HCT116 (cell line): Measurements from ENCODE around the gene B3GALNT1. TPM values are rescaled to one million over a fixed set of nuclear protein-coding genes. Genes with fewer than 3 reads are reported as not detected.

Experiments used
- ATAC-seq: fragments of 200-7000 bp; cut with Tn5 transposase; 2 replicates; pipeline ENCODE4 v1.9.1; 2020; ENCODE audit warnings: mild to moderate bottlenecking, moderate library complexity
- BruUV-seq: library from RNA; stranded (reverse); fragments of 400-500 nt; replicated peaks from 2 replicates; lab custom pipeline; 2021; lab: Mats Ljungman, UMichigan
- CTCF ChIA-PET: fragments of 300-600 bp; sonication (Branson Sonifier 250); formaldehyde crosslinking; loops from one replicate; lab custom pipeline; 2021; ENCODE audit warnings: antibody characterized with exemption; lab: Charles Lee
- POLR2A ChIA-PET: fragments of 300-600, 350-600 bp; sonication (Branson Sonifier 250); formaldehyde crosslinking; loops from one replicate; lab custom pipeline; 2021; ENCODE audit warnings: antibody characterized with exemption; lab: Charles Lee
- RAD21 ChIA-PET, 2 experiments: fragments of 300-600 bp; sonication (Branson Sonifier 250); formaldehyde crosslinking; loops; one replicate each; lab custom pipeline; 2023; ENCODE audit warnings: low total read pairs in 2 of 2; ENCODE audit not compliant: uncharacterized antibody in 2 of 2, unreplicated experiment in 2 of 2, low non-redundant PET in 1 of 2; lab: Charles Lee
- DNase-seq: peaks from one replicate; pipeline ENCODE4 v3.0.0-alpha.2; 2010; ENCODE audit warnings: low read depth, low spot score
- H2AFZ ChIP-seq: fragments of 200-600 bp; shearing (Covaris generic), sonication (generic); 2 replicates; pipeline ENCODE4 v1.6.1; 2017; ENCODE audit warnings: low read depth, mixed run types, mixed read lengths, antibody characterized with exemption, low read length; ENCODE audit not compliant: poor library complexity, severe bottlenecking
- H3K27ac ChIP-seq: 2 replicates; pipeline ENCODE4 v1.5.1; 2012; ENCODE audit warnings: low read depth, low read length
- H3K27me3 ChIP-seq: fragments of 200-600 bp; sonication (generic); 2 replicates; pipeline ENCODE4 v1.6.1; 2016; ENCODE audit warnings: mixed run types, low read length, mixed read lengths; ENCODE audit not compliant: insufficient read depth
- H3K36me3 ChIP-seq, 2 experiments: fragments of 200-500 bp in 1 of 2; fragments of 200-600 bp in 1 of 2; sonication (Bioruptor generic) in 1 of 2; sonication (generic) in 1 of 2; 2 replicates each; pipeline versions ENCODE4 v1.5.1 to v1.6.1; 2014 to 2016; ENCODE audit warnings: low read length in 2 of 2, inconsistent platforms in 1 of 2, mixed read lengths in 1 of 2, mixed run types in 1 of 2; ENCODE audit not compliant: insufficient read depth in 2 of 2, control insufficient read depth in 1 of 2
- H3K4me1 ChIP-seq, 2 experiments: fragments of 200-600 bp in 1 of 2; sonication (generic) in 1 of 2; 2 replicates each; pipeline versions ENCODE4 v1.5.1 to v1.6.1; 2012 to 2017; ENCODE audit warnings: low read length in 2 of 2, inconsistent platforms in 1 of 2, mild to moderate bottlenecking in 1 of 2, mixed read lengths in 1 of 2, mixed run types in 1 of 2, moderate library complexity in 1 of 2; ENCODE audit not compliant: insufficient read depth in 2 of 2, control insufficient read depth in 1 of 2
- H3K4me2 ChIP-seq: fragments of 200-600 bp; sonication (generic); 2 replicates; pipeline ENCODE4 v1.6.1; 2017; ENCODE audit warnings: mixed run types, low read length, mixed read lengths
- H3K4me3 ChIP-seq, 2 experiments: fragments of 200-600 bp in 1 of 2; sonication (generic) in 1 of 2; replicated peaks in 1 of 2; 2 replicates each; pipeline ENCODE4 v1.5.1; 2011 to 2016; ENCODE audit warnings: low read length in 2 of 2, control low read depth in 1 of 2, low read depth in 1 of 2, mild to moderate bottlenecking in 1 of 2, mixed read lengths in 1 of 2, mixed run types in 1 of 2
- H3K79me2 ChIP-seq: fragments of 200-600 bp; sonication (generic); 2 replicates; pipeline ENCODE4 v1.6.1; 2017; ENCODE audit warnings: mild to moderate bottlenecking, mixed run types, low read length, moderate library complexity, mixed read lengths; ENCODE audit not compliant: insufficient read depth
- H3K9ac ChIP-seq: fragments of 200-600 bp; sonication (generic); 2 replicates; pipeline ENCODE4 v1.6.1; 2016; ENCODE audit warnings: low read length, mixed read lengths
- H3K9me2 ChIP-seq: fragments of 200-600 bp; sonication (generic), shearing (Covaris generic); 2 replicates; pipeline ENCODE4 v1.6.1; 2017; ENCODE audit warnings: mixed run types, mild to moderate bottlenecking, moderate library complexity; ENCODE audit not compliant: insufficient read depth
- H3K9me3 ChIP-seq, 2 experiments: fragments of 200-500 bp in 1 of 2; fragments of 200-600 bp in 1 of 2; sonication (Bioruptor generic) in 1 of 2; sonication (generic) in 1 of 2; 2 replicates each; pipeline ENCODE4 v1.6.1; 2014 to 2017; ENCODE audit warnings: low read length in 2 of 2, mixed read lengths in 2 of 2, inconsistent platforms in 1 of 2, low read depth in 1 of 2, mild to moderate bottlenecking in 1 of 2, mixed run types in 1 of 2, moderate library complexity in 1 of 2; ENCODE audit not compliant: control insufficient read depth in 1 of 2, insufficient read depth in 1 of 2
- H4K20me1 ChIP-seq: fragments of 200-600 bp; sonication (generic), shearing (Covaris generic); 2 replicates; pipeline ENCODE4 v1.6.1; 2017; ENCODE audit warnings: mixed run types, mild to moderate bottlenecking, moderate library complexity; ENCODE audit not compliant: insufficient read depth
- ATF3 ChIP-seq: IDR thresholded peaks from 2 replicates; pipeline ENCODE4 v1.6.1; 2012
- CBX3 ChIP-seq: IDR thresholded peaks from 2 replicates; pipeline ENCODE4 v1.6.1; 2012; ENCODE audit warnings: low read depth
- CEBPB ChIP-seq: IDR thresholded peaks from 2 replicates; pipeline ENCODE4 v1.6.1; 2012; ENCODE audit warnings: low read depth
- CTCF ChIP-seq, 3 experiments: fragments of 200-600 bp in 1 of 3; sonication (generic) in 1 of 3; IDR thresholded peaks in 2 of 3; conservative IDR thresholded peaks in 1 of 3; 2 replicates each; pipeline ENCODE4 v1.5.1; 2012 to 2017; ENCODE audit warnings: low read depth in 2 of 3, low read length in 2 of 3, antibody characterized with exemption in 1 of 3, borderline replicate concordance in 1 of 3, control low read depth in 1 of 3, mild to moderate bottlenecking in 1 of 3, mixed read lengths in 1 of 3, mixed run types in 1 of 3, moderate library complexity in 1 of 3; ENCODE audit not compliant: insufficient read depth in 1 of 3
- ELF1 ChIP-seq: IDR thresholded peaks from 2 replicates; pipeline ENCODE4 v1.6.1; 2012; ENCODE audit warnings: low read depth, borderline replicate concordance
- FOSL1 ChIP-seq: IDR thresholded peaks from 2 replicates; pipeline ENCODE4 v1.6.1; 2012; ENCODE audit warnings: low read depth
- JUND ChIP-seq: IDR thresholded peaks from 2 replicates; pipeline ENCODE4 v1.6.1; 2012
- POLR2AphosphoS5 ChIP-seq: IDR thresholded peaks from 2 replicates; pipeline ENCODE4 v1.6.1; 2011; ENCODE audit warnings: mild to moderate bottlenecking, low read depth, low read length, moderate library complexity
- RAD21 ChIP-seq: IDR thresholded peaks from 2 replicates; pipeline ENCODE4 v1.6.1; 2012; ENCODE audit warnings: low read depth, mild to moderate bottlenecking
- REST ChIP-seq: IDR thresholded peaks from 2 replicates; pipeline ENCODE4 v1.6.1; 2012; ENCODE audit warnings: low read depth
- SRF ChIP-seq: IDR thresholded peaks from 2 replicates; pipeline ENCODE4 v1.6.1; 2012; ENCODE audit warnings: low read depth
- TCF7L2 ChIP-seq: IDR thresholded peaks from 2 replicates; pipeline ENCODE4 v1.7.0; 2011; ENCODE audit warnings: borderline replicate concordance, inconsistent platforms; ENCODE audit not compliant: insufficient read depth, insufficient read length; ENCODE audit errors: extremely low read depth
- YY1 ChIP-seq: IDR thresholded peaks from 2 replicates; pipeline ENCODE4 v1.6.1; 2011; ENCODE audit warnings: low read length, low read depth, moderate library complexity, mild to moderate bottlenecking; ENCODE audit not compliant: insufficient replicate concordance; ENCODE audit errors: extremely low read depth
- ZFX ChIP-seq: fragments of 450-650 bp; IDR thresholded peaks from 2 replicates; pipeline ENCODE4 v1.6.1; 2017
- ZNF274 ChIP-seq: fragments of 200-500 bp; sonication (Bioruptor generic); IDR thresholded peaks from 2 replicates; pipeline ENCODE4 v1.6.1; 2014; ENCODE audit warnings: mild to moderate bottlenecking, low read depth, low read length, inconsistent platforms
- intact Hi-C: fragments of 100-400 bp; cut with micrococcal nuclease; formaldehyde crosslinking; loops from 2 replicates; pipeline ENCODE4 v1.10.0; 2022
- total RNA-seq: library from RNA; stranded (reverse); gene quantifications from one replicate; pipeline ENCODE4 v1.2.1, GENCODE V29; 2021; ENCODE audit not compliant: unreplicated experiment

B3GALNT1 gene
- total RNA-seq, 1 experiment from 2014 or later, result 9.6 TPM

- no peak overlapping the region for H3K4me2 ChIP-seq
- no peak overlapping the region for H3K4me3 ChIP-seq
- no peaks in the 10 kb centered on the region for H3K9me3 ChIP-seq
- H3K36me3 ChIP-seq, result no peaks in the 10 kb centered on the region
- no peaks in the 10 kb centered on the region for H4K20me1 ChIP-seq
- DNase-seq, result no peak
- H2AFZ ChIP-seq, result no peak overlapping the region
- no peaks in the 10 kb centered on the region for H3K4me1 ChIP-seq
- ChIA-PET CTCF (no interaction called here), POLR2A (no interaction called here)
- H3K27me3 ChIP-seq, result no peaks in the 10 kb centered on the region
- no peak for ATAC-seq
- no peak overlapping the region for H3K27ac ChIP-seq
- BruUV-seq, result no TSS peak
- intact Hi-C loops, result no loop called here
- no peaks in the 10 kb centered on the region for H3K79me2 ChIP-seq
- TF ChIP-seq CEBPB (no peak), TCF7L2 (no peak), ELF1 (no peak), POLR2AphosphoS5 (no peak), JUND (no peak), YY1 (no peak), FOSL1 (no peak)
- TF ChIP-seq, all 23 proteins: peak for 0
- RAD21 ChIA-PET, result no interaction called here
- H3K9ac ChIP-seq, result no peak overlapping the region
- no peaks in the 10 kb centered on the region for H3K9me2 ChIP-seq
Measured at GRCh38 chr3:161132391-161132790, 27.2 kb upstream of the B3GALNT1 start.

- no peak overlapping the region for H3K4me3 ChIP-seq
- H3K27me3 ChIP-seq, result no peaks in the 10 kb centered on the region
- BruUV-seq, result no TSS peak
- H3K36me3 ChIP-seq, result no peaks in the 10 kb centered on the region
- RAD21 ChIA-PET, result no interaction called here
- CTCF ChIA-PET, result no interaction called here
- H3K27ac ChIP-seq, result no peak overlapping the region
- POLR2A ChIA-PET, result no interaction called here
- H3K4me1 ChIP-seq, result no peaks in the 10 kb centered on the region
- H3K9me2 ChIP-seq, result no peaks in the 10 kb centered on the region
- H3K9ac ChIP-seq, result no peak overlapping the region
- DNase-seq (no peak), ATAC-seq (no peak)
- intact Hi-C loops, result no loop called here
- H2AFZ ChIP-seq, result no peak overlapping the region
- H3K9me3 ChIP-seq, result peaks cover 0 to 3% of the 10 kb centered on the region in 2 experiments; a peak in 1 of 4 replicates
- H4K20me1 ChIP-seq, result no peaks in the 10 kb centered on the region
- no peaks in the 10 kb centered on the region for H3K79me2 ChIP-seq
- H3K4me2 ChIP-seq, result no peak overlapping the region
- TF ChIP-seq RAD21, result no peak
- no peak for TF ChIP-seq TCF7L2
- TF ChIP-seq FOSL1, result no peak
- TF ChIP-seq JUND, result no peak
- TF ChIP-seq CBX3, result no peak
- no peak for TF ChIP-seq CTCF (IDR thresholded peaks at IDR 0.05 in 2 of 3, conservative IDR thresholded peaks at IDR 0.05 in 1 of 3; ENCODE audit: borderline replicate concordance in 1 of 3, insufficient read depth in 1 of 3, low read depth in 2 of 3, low read length in 2 of 3)
- TF ChIP-seq SRF, result no peak
- no peak for TF ChIP-seq ATF3
- no peak for TF ChIP-seq ZFX
- no peak for TF ChIP-seq ZNF274
- no peak for TF ChIP-seq POLR2AphosphoS5
- no peak for TF ChIP-seq ELF1
- no peak for TF ChIP-seq REST
Measured at GRCh38 chr3:161126495-161126894, 21.3 kb upstream of the B3GALNT1 start.
